Activated CD4-positive, alpha-beta T cell treated with anti-CD3 and anti-CD28 coated beads for 36 hours (primary cell): ENCODE data around the gene SLC66A2. TPM values are rescaled to one million over a fixed set of nuclear protein-coding genes. Genes with fewer than 3 reads are reported as not detected.
"Not testable (repeated sequence)": the region's sequence is repeated elsewhere in the genome, so short reads cannot be mapped to it uniquely, and the experiment has no call there.

Experiments used
- ATAC-seq: fragments of 200-7000 bp; cut with Tn5 transposase; one replicate; pipeline ENCODE4 v1.10.0; 2021; ENCODE audit warnings: mild to moderate bottlenecking, moderate library complexity
- CTCF ChIA-PET: fragments of 350-600 bp; sonication (Branson Sonifier 250); formaldehyde crosslinking; loops from one replicate; lab custom pipeline; 2021; ENCODE audit warnings: antibody characterized with exemption; lab: Charles Lee
- POLR2A ChIA-PET: fragments of 350-600 bp; sonication (Branson Sonifier 250); formaldehyde crosslinking; loops from one replicate; lab custom pipeline; 2021; ENCODE audit warnings: antibody characterized with exemption, inconsistent platforms; lab: Charles Lee
- DNase-seq: peaks from one replicate; pipeline ENCODE4 v3.0.0-alpha.2; 2020
- H3K27ac Mint-ChIP-seq: one replicate; pipeline ENCODE4 v1.8.0; 2021; ENCODE audit warnings: mixed read lengths
- H3K27me3 Mint-ChIP-seq: one replicate; pipeline ENCODE4 v1.8.0; 2021; ENCODE audit warnings: mixed read lengths
- H3K36me3 Mint-ChIP-seq: one replicate; pipeline ENCODE4 v1.8.0; 2021; ENCODE audit warnings: low read depth, mixed read lengths
- H3K4me1 Mint-ChIP-seq: one replicate; pipeline ENCODE4 v1.8.0; 2021; ENCODE audit warnings: mixed read lengths
- H3K4me3 Mint-ChIP-seq: one replicate; pipeline ENCODE4 v1.8.0; 2021; ENCODE audit warnings: mild to moderate bottlenecking, moderate library complexity, mixed read lengths
- H3K9me3 Mint-ChIP-seq: one replicate; pipeline ENCODE4 v1.8.0; 2021; ENCODE audit warnings: low read depth, mixed read lengths
- intact Hi-C, 2 experiments: fragments of 100-400 bp; cut with DNase I in 1 of 2; cut with micrococcal nuclease in 1 of 2; formaldehyde crosslinking; loops; one replicate each; pipeline versions ENCODE4 v1.14.2 to v1.15.1; 2022 to 2024; cut with DNase I, micrococcal nuclease
- total RNA-seq, 2 experiments: library from RNA; stranded (reverse); gene quantifications; one replicate each; pipeline ENCODE4 v1.2.3, GENCODE V29; 2021

The SLC66A2 gene
- total RNA-seq, 2 experiments from 2014 or later, result 23.4 to 28.5 TPM

- Mint-ChIP-seq H3K4me3 (no peak overlapping the region), H3K4me1 (peaks cover 39% of the 10 kb centered on the region), H3K27ac (no peak overlapping the region), H3K9me3 (no peaks in the 10 kb centered on the region), H3K36me3 (peaks cover 4% of the 10 kb centered on the region), H3K27me3 (peaks cover 2% of the 10 kb centered on the region)
- POLR2A ChIA-PET, result no interaction called here
- intact Hi-C loops, result loop anchor here (5.0 to 10.0 kb wide), 3 partner anchors 164 to 566 kb away; partner anchors contain the start of genes KCNG2 (in 1 of the 2) and NFATC1 (in 1 of the 2)
- CTCF ChIA-PET, result no interaction called here
- DNase-seq, result no peak
- ATAC-seq, result no peak
Observed at GRCh38 chr18:79960921-79961526, 9.6 kb upstream of the SLC66A2 start.

GRCh38 chr18:79960161-79960801, 8.8 kb upstream of the SLC66A2 start:
- POLR2A ChIA-PET, H3K9me3 Mint-ChIP-seq, H3K4me3 Mint-ChIP-seq, H3K36me3 Mint-ChIP-seq, H3K27ac Mint-ChIP-seq, ATAC-seq, H3K27me3 Mint-ChIP-seq: not testable (repeated sequence)
- CTCF ChIA-PET, result interaction anchor here (0.7 kb wide), 1 partner anchor 10 kb away, joined by 3 read pairs; no protein-coding TSS in a partner anchor
- intact Hi-C loops, result loop anchor here (5.0 to 10.0 kb wide), 3 partner anchors 163 to 565 kb away; partner anchors contain the start of genes KCNG2 (in 1 of the 2) and NFATC1 (in 1 of the 2)
- H3K4me1 Mint-ChIP-seq, result peaks cover 39% of the 10 kb centered on the region
- peak; percentile 42 for DNase-seq

GRCh38 chr18:79958981-79959380, 7.5 kb upstream of the SLC66A2 start:
- Mint-ChIP-seq H3K36me3 (no peaks in the 10 kb centered on the region), H3K27ac (no peak overlapping the region), H3K27me3 (peaks cover 2% of the 10 kb centered on the region), H3K4me3 (no peak overlapping the region), H3K9me3 (no peaks in the 10 kb centered on the region), H3K4me1 (peaks cover 47% of the 10 kb centered on the region)
- ChIA-PET POLR2A (no interaction called here), CTCF (interaction anchor here (0.6 kb wide), 1 partner anchor 166 kb away, joined by 3 read pairs; no protein-coding TSS in a partner anchor)
- DNase-seq (no peak), ATAC-seq (no peak)
- intact Hi-C loops, result no loop called here

GRCh38 chr18:79956276-79956675, 4.8 kb upstream of the SLC66A2 start:
- peaks cover 29% of the 10 kb centered on the region for H3K4me1 Mint-ChIP-seq
- intact Hi-C loops, result no loop called here
- POLR2A ChIA-PET, result no interaction called here

GRCh38 chr18:79955302-79956075, 4.0 kb upstream of the SLC66A2 start:
- intact Hi-C loops, result no loop called here
- Mint-ChIP-seq H3K9me3 (no peaks in the 10 kb centered on the region), H3K27ac (no peak overlapping the region), H3K4me1 (peaks cover 24% of the 10 kb centered on the region), H3K4me3 (no peak overlapping the region), H3K36me3 (no peaks in the 10 kb centered on the region), H3K27me3 (no peaks in the 10 kb centered on the region)
- ATAC-seq (peak; percentile 7), DNase-seq (peak; percentile 58)
- ChIA-PET CTCF (interaction anchor here (0.8 to 1.1 kb wide), 2 partner anchors 12 to 28 kb away, joined by 3 read pairs; no protein-coding TSS in a partner anchor), POLR2A (no interaction called here)

More at GRCh38 chr18:79956276-79956675, 4.8 kb upstream of the SLC66A2 start:
- DNase-seq (no peak), ATAC-seq (no peak)
- Mint-ChIP-seq H3K36me3 (no peaks in the 10 kb centered on the region), H3K27ac (no peak overlapping the region), H3K9me3 (no peaks in the 10 kb centered on the region), H3K27me3 (no peaks in the 10 kb centered on the region), H3K4me3 (no peak overlapping the region)
- CTCF ChIA-PET, result interaction anchor here (0.8 kb wide), 1 partner anchor 27 kb away, joined by 3 read pairs; no protein-coding TSS in a partner anchor

- no peak for DNase-seq
- POLR2A ChIA-PET, result no interaction called here
- H3K4me1 Mint-ChIP-seq, result peaks cover 24% of the 10 kb centered on the region
- H3K27me3 Mint-ChIP-seq, result no peaks in the 10 kb centered on the region
- no peak overlapping the region for H3K27ac Mint-ChIP-seq
- no peak for ATAC-seq
- CTCF ChIA-PET, result interaction anchor here (1.1 kb wide), 1 partner anchor 12 kb away, joined by 3 read pairs; no protein-coding TSS in a partner anchor
- no peak overlapping the region for H3K4me3 Mint-ChIP-seq
- H3K9me3 Mint-ChIP-seq, result no peaks in the 10 kb centered on the region
- intact Hi-C loops, result loop anchor here in 1 of 2 experiments (5.0 kb wide), 2 partner anchors 552 to 887 kb away; partner anchors contain the start of gene ATP9B
- H3K36me3 Mint-ChIP-seq, result peaks cover under 1% of the 10 kb centered on the region
Observed at GRCh38 chr18:79954791-79955190, 3.3 kb upstream of the SLC66A2 start.

- CTCF ChIA-PET, result no interaction called here
- POLR2A ChIA-PET, result no interaction called here
- H3K4me3 Mint-ChIP-seq, result no peak overlapping the region
- H3K27me3 Mint-ChIP-seq, result no peaks in the 10 kb centered on the region
- peaks cover 3% of the 10 kb centered on the region for H3K36me3 Mint-ChIP-seq
- peaks cover 27% of the 10 kb centered on the region for H3K4me1 Mint-ChIP-seq
- no peak overlapping the region for H3K27ac Mint-ChIP-seq
- DNase-seq (peak; percentile 65), ATAC-seq (peak; percentile 28)
- H3K9me3 Mint-ChIP-seq, result no peaks in the 10 kb centered on the region
- intact Hi-C loops, result loop anchor here in 1 of 2 experiments (5.0 kb wide), 2 partner anchors 552 to 887 kb away; partner anchors contain the start of gene ATP9B
Observed at GRCh38 chr18:79953971-79954651, 2.7 kb upstream of the SLC66A2 start.

- ATAC-seq (no peak), DNase-seq (no peak)
- H3K36me3 Mint-ChIP-seq, result peaks cover 10% of the 10 kb centered on the region
- intact Hi-C loops, result loop anchor here in 1 of 2 experiments (5.0 kb wide), 2 partner anchors 551 to 886 kb away; partner anchors contain the start of gene ATP9B
- POLR2A ChIA-PET, result no interaction called here
- H3K4me3 Mint-ChIP-seq, result no peak overlapping the region
- CTCF ChIA-PET, result interaction anchor here (0.5 kb wide), 1 partner anchor 9 kb away, joined by 3 read pairs; no protein-coding TSS in a partner anchor
- no peaks in the 10 kb centered on the region for H3K9me3 Mint-ChIP-seq
- H3K27me3 Mint-ChIP-seq, result no peaks in the 10 kb centered on the region
- H3K27ac Mint-ChIP-seq, result no peak overlapping the region
- H3K4me1 Mint-ChIP-seq, result peaks cover 37% of the 10 kb centered on the region
Observed at GRCh38 chr18:79952996-79953559, 1.6 kb upstream of the SLC66A2 start.

GRCh38 chr18:79952456-79952995, 1.1 kb upstream of the SLC66A2 start:
- intact Hi-C loops, result loop anchor here in 1 of 2 experiments (5.0 kb wide), 2 partner anchors 550 to 885 kb away; partner anchors contain the start of gene ATP9B
- no peak for DNase-seq
- H3K4me3 Mint-ChIP-seq, result peak overlapping the region; percentile 40
- no peaks in the 10 kb centered on the region for H3K27me3 Mint-ChIP-seq
- no peak overlapping the region for H3K27ac Mint-ChIP-seq
- H3K9me3 Mint-ChIP-seq, result no peaks in the 10 kb centered on the region
- CTCF ChIA-PET, result interaction anchor here (0.5 to 1.6 kb wide), 2 partner anchors 9 to 15 kb away, joined by 3 read pairs; no protein-coding TSS in a partner anchor
- H3K36me3 Mint-ChIP-seq, result peaks cover 10% of the 10 kb centered on the region
- peaks cover 37% of the 10 kb centered on the region for H3K4me1 Mint-ChIP-seq
- ATAC-seq, result no peak
- POLR2A ChIA-PET, result no interaction called here
